ENCODE results near the gene RNF214. TPM values are rescaled to one million over a fixed set of nuclear protein-coding genes. Genes with fewer than 3 reads are reported as not detected.

RNF214 gene
- total and polyA plus RNA-seq, 2 of the 13 experiments (the other 11 are each of a cell fraction or from before 2014, with no cell fraction given), result 10.7 to 12.6 TPM

DNA sequence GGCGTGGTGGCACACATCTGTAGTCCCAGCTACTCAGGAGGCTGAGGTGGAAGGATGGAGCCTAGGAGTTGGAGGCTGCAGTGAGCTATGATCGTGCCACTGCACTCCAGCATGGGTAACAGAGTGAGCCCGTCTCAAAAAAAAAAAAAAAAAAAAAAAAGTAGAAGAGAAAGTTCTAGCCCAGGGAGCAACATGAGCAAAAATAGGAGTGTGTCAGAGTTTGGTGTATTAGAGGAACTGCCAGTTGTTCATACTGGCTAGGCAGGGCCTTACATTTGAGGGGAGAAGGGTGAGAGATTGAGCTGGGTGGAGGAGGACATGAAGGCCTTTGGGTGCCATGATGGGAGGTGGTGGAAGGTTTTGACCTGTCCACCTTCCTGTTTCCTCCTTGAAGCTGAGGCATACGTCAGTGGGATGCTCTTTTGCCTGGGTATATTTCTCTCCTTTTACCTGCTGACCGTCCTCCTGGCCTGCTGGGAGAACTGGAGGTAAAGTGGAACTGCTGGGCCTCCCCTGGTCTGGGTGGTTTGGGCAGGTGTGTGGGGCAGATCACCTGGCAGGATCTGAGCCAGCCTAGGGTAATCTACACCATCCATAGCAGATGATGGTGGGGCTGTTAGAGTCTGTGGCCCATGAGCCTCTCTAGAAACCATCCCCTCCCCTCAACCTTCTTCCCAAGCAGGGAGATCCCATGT lies 46.6 kb upstream of the RNF214 start (continued):
- TF ChIP-seq, protein P1, sequence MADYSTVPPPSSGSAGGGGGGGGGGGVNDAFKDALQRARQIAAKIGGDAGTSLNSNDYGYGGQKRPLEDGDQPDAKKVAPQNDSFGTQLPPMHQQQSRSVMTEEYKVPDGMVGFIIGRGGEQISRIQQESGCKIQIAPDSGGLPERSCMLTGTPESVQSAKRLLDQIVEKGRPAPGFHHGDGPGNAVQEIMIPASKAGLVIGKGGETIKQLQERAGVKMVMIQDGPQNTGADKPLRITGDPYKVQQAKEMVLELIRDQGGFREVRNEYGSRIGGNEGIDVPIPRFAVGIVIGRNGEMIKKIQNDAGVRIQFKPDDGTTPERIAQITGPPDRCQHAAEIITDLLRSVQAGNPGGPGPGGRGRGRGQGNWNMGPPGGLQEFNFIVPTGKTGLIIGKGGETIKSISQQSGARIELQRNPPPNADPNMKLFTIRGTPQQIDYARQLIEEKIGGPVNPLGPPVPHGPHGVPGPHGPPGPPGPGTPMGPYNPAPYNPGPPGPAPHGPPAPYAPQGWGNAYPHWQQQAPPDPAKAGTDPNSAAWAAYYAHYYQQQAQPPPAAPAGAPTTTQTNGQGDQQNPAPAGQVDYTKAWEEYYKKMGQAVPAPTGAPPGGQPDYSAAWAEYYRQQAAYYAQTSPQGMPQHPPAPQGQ (CRISPR knock-in tag; IDR thresholded peaks at IDR 0.05; ENCODE audit: borderline replicate concordance), result no peak
- TF ChIP-seq ZKSCAN5 (CRISPR knock-in tag; IDR thresholded peaks at IDR 0.05) (no peak), ZNF788 (CRISPR knock-in tag; IDR thresholded peaks at IDR 0.05; ENCODE audit: borderline replicate concordance) (no peak), ZFP1 (CRISPR knock-in tag; IDR thresholded peaks at IDR 0.05) (no peak)
- TF ChIP-seq, protein P2, sequence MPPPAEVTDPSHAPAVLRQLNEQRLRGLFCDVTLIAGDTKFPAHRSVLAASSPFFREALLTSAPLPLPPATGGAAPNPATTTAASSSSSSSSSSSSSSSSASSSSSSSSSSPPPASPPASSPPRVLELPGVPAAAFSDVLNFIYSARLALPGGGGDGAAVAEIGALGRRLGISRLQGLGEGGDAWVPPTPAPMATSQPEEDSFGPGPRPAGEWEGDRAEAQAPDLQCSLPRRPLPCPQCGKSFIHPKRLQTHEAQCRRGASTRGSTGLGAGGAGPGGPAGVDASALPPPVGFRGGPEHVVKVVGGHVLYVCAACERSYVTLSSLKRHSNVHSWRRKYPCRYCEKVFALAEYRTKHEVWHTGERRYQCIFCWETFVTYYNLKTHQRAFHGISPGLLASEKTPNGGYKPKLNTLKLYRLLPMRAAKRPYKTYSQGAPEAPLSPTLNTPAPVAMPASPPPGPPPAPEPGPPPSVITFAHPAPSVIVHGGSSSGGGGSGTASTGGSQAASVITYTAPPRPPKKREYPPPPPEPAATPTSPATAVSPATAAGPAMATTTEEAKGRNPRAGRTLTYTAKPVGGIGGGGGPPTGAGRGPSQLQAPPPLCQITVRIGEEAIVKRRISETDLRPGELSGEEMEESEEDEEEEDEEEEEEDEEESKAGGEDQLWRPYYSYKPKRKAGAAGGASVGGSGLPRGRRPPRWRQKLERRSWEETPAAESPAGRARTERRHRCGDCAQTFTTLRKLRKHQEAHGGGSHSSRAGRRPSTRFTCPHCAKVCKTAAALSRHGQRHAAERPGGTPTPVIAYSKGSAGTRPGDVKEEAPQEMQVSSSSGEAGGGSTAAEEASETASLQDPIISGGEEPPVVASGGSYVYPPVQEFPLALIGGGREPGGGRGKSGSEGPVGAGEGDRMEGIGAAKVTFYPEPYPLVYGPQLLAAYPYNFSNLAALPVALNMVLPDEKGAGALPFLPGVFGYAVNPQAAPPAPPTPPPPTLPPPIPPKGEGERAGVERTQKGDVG (CRISPR knock-in tag; IDR thresholded peaks at IDR 0.05; ENCODE audit: borderline replicate concordance), result no peak
- TF ChIP-seq, protein P3, sequence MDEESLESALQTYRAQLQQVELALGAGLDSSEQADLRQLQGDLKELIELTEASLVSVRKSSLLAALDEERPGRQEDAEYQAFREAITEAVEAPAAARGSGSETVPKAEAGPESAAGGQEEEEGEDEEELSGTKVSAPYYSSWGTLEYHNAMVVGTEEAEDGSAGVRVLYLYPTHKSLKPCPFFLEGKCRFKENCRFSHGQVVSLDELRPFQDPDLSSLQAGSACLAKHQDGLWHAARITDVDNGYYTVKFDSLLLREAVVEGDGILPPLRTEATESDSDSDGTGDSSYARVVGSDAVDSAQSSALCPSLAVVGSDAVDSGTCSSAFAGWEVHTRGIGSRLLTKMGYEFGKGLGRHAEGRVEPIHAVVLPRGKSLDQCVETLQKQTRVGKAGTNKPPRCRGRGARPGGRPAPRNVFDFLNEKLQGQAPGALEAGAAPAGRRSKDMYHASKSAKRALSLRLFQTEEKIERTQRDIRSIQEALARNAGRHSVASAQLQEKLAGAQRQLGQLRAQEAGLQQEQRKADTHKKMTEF (CRISPR knock-in tag; IDR thresholded peaks at IDR 0.05), result no peak

Measured in HepG2 (cell line).